Measurements from ENCODE around the gene DTHD1.

- TF ChIP-seq CTCF (IDR thresholded peaks at IDR 0.05; ENCODE audit: borderline replicate concordance, extremely low read depth, low read length, poor library complexity, severe bottlenecking), result no peak
- no peak for TF ChIP-seq EZH2 (IDR thresholded peaks at IDR 0.05; ENCODE audit: borderline replicate concordance, low read depth, low read length, severe bottlenecking)
Observed at GRCh38 chr4:36320117-36320896, 38.9 kb downstream of the DTHD1 start.
